HepG2 (cell line): ENCODE data around the gene NUBPL. TPM values are rescaled to one million over a fixed set of nuclear protein-coding genes. Genes with fewer than 3 reads are reported as not detected.

Source experiments
- ATAC-seq: fragments of 200-7000 bp; cut with Tn5 transposase; 3 replicates; pipeline ENCODE4 v1.9.1; 2020; ENCODE audit warnings: mild to moderate bottlenecking, moderate library complexity
- BruUV-seq: library from RNA; stranded (reverse); fragments of 400-500 nt; replicated peaks from 2 replicates; lab custom pipeline; 2021; lab: Mats Ljungman, UMichigan
- CTCF ChIA-PET: fragments of 300-600 bp; formaldehyde crosslinking; extraction: SDS; loops from one replicate; lab custom pipeline; 2021; ENCODE audit warnings: low total read pairs, inconsistent platforms, low intra/inter-chr PET ratio; lab: Yijun Ruan, JAX
- POLR2A ChIA-PET: fragments of 350-600 bp; sonication (Branson Sonifier 250); formaldehyde crosslinking; loops from one replicate; lab custom pipeline; 2020; ENCODE audit warnings: antibody characterized with exemption, inconsistent platforms; lab: Yijun Ruan, JAX
- DNase-seq: peaks from one replicate; pipeline ENCODE4 v3.0.0-alpha.2; 2015; ENCODE audit warnings: low spot score
- FAIRE-seq: peaks from 3 replicates; lab custom pipeline; 2011; peaks lifted over from hg19 to GRCh38; lab: Jason Lieb, UNC
- H2AFZ ChIP-seq: one replicate; pipeline ENCODE4 v1.6.1; 2011; ENCODE audit warnings: low read length, inconsistent platforms
- H3K27ac ChIP-seq: fragments of 300-600 bp; 3 replicates; pipeline ENCODE4 v1.8.0; 2011; ENCODE audit warnings: mixed run types, mild to moderate bottlenecking, mixed read lengths, low read length, inconsistent platforms; ENCODE audit not compliant: insufficient read depth; ENCODE audit errors: extremely low read length
- H3K27me3 ChIP-seq, 2 experiments: fragments of 200-600 bp in 1 of 2; 2 replicates in 1 of 2; 3 replicates in 1 of 2; pipeline versions ENCODE4 v1.6.0 to v1.8.0; 2011; ENCODE audit warnings: low read length in 2 of 2, mild to moderate bottlenecking in 2 of 2, moderate library complexity in 2 of 2, inconsistent platforms in 1 of 2; ENCODE audit not compliant: insufficient read depth in 2 of 2, control insufficient read depth in 1 of 2
- H3K36me3 ChIP-seq, 2 experiments: fragments of 200-600 bp in 1 of 2; replicated peaks in 1 of 2; 2 replicates in 1 of 2; 3 replicates in 1 of 2; pipeline versions ENCODE4 v1.5.1 to v1.8.0; 2011; ENCODE audit warnings: low read length in 2 of 2, inconsistent platforms in 1 of 2; ENCODE audit not compliant: insufficient read depth in 2 of 2, control insufficient read depth in 1 of 2
- H3K4me1 ChIP-seq: 2 replicates; pipeline ENCODE4 v1.5.1; 2012; ENCODE audit warnings: low read length, inconsistent platforms; ENCODE audit not compliant: insufficient read depth
- H3K4me2 ChIP-seq: 2 replicates; pipeline ENCODE4 v1.6.0; 2011; ENCODE audit warnings: low read depth, low read length, inconsistent platforms
- H3K4me3 ChIP-seq, 3 experiments: fragments of 200-600 bp in 1 of 3; sonication (generic), shearing (Covaris generic) in 1 of 3; replicated peaks in 1 of 3; 2 replicates each; pipeline ENCODE4 v1.5.1; 2011 to 2016; ENCODE audit warnings: low read length in 3 of 3, inconsistent platforms in 2 of 3, low read depth in 2 of 3, mild to moderate bottlenecking in 2 of 3, control low read depth in 1 of 3, mixed read lengths in 1 of 3; ENCODE audit not compliant: insufficient read depth in 1 of 3
- H3K79me2 ChIP-seq: one replicate; pipeline ENCODE4 v1.6.1; 2011; ENCODE audit warnings: low read length, inconsistent platforms; ENCODE audit not compliant: insufficient read depth
- H3K9ac ChIP-seq: 2 replicates; pipeline ENCODE4 v1.6.0; 2011; ENCODE audit warnings: mild to moderate bottlenecking, low read depth, low read length, inconsistent platforms; ENCODE audit not compliant: insufficient read depth
- H3K9me3 ChIP-seq: 2 replicates; pipeline ENCODE4 v1.5.1; 2012; ENCODE audit warnings: mild to moderate bottlenecking, low read length
- H4K20me1 ChIP-seq: 2 replicates; pipeline ENCODE4 v1.6.0; 2011; ENCODE audit warnings: inconsistent platforms, mild to moderate bottlenecking, low read length, moderate library complexity; ENCODE audit not compliant: insufficient read depth
- ARNTL ChIP-seq: sonication (generic); formaldehyde crosslinking; IDR thresholded peaks from 2 replicates; pipeline ENCODE4 v1.4.0; 2020; ENCODE audit warnings: mild to moderate bottlenecking, missing genetic modification reagents
- ATM ChIP-seq: fragments of 450-650 bp; IDR thresholded peaks from 2 replicates; pipeline ENCODE4 v1.7.1; 2017; ENCODE audit warnings: mild to moderate bottlenecking, borderline replicate concordance
- DNMT3B ChIP-seq: conservative IDR thresholded peaks from 2 replicates; pipeline ENCODE4 v1.6.1; 2016; ENCODE audit warnings: missing biosample characterization, control low read depth
- FOXP1 ChIP-seq, 2 experiments: fragments of 450-650 bp in 1 of 2; IDR thresholded peaks; 2 replicates each; pipeline ENCODE4 v1.6.1; 2017 to 2018; ENCODE audit warnings: antibody characterized with exemption in 1 of 2
- MTF1 ChIP-seq: sonication (generic); formaldehyde crosslinking; IDR thresholded peaks from 2 replicates; pipeline ENCODE4 v1.5.0; 2020; ENCODE audit warnings: missing genetic modification reagents
- NFKBIZ ChIP-seq: IDR thresholded peaks from 2 replicates; pipeline ENCODE4 v1.6.1; 2018; ENCODE audit warnings: missing genetic modification reagents, missing compliant biosample characterization
- NPAS2 ChIP-seq: sonication (generic); formaldehyde crosslinking; IDR thresholded peaks from 2 replicates; pipeline ENCODE4 v1.8.0; 2022; ENCODE audit warnings: mild to moderate bottlenecking, missing genetic modification reagents, borderline replicate concordance
- PHB2 ChIP-seq: fragments of 450-650 bp; IDR thresholded peaks from 2 replicates; pipeline ENCODE4 v1.6.1; 2018; ENCODE audit not compliant: partially characterized antibody
- SIX4 ChIP-seq: sonication (generic); formaldehyde crosslinking; IDR thresholded peaks from 2 replicates; pipeline ENCODE4 v1.4.0; 2020; ENCODE audit warnings: missing genetic modification reagents
- ZKSCAN5 ChIP-seq: sonication (generic); formaldehyde crosslinking; IDR thresholded peaks from 2 replicates; pipeline ENCODE4 v1.5.1; 2020; ENCODE audit warnings: mild to moderate bottlenecking, missing genetic modification reagents
- ZMYM4 ChIP-seq: sonication (generic); formaldehyde crosslinking; IDR thresholded peaks from 2 replicates; pipeline ENCODE4 v1.8.1; 2023; ENCODE audit warnings: mild to moderate bottlenecking, missing genetic modification reagents
- ZNF451 ChIP-seq: sonication (generic); formaldehyde crosslinking; IDR thresholded peaks from 2 replicates; pipeline ENCODE4 v1.5.0; 2020; ENCODE audit warnings: mild to moderate bottlenecking, missing genetic modification reagents
- ZNF549 ChIP-seq: sonication (generic); formaldehyde crosslinking; IDR thresholded peaks from 2 replicates; pipeline ENCODE4 v1.5.0; 2020; ENCODE audit warnings: missing genetic modification reagents
- ZNF616 ChIP-seq: sonication (generic); formaldehyde crosslinking; IDR thresholded peaks from 2 replicates; pipeline ENCODE4 v1.5.0; 2020; ENCODE audit warnings: low read depth, mild to moderate bottlenecking, missing genetic modification reagents
- ZNF670 ChIP-seq: sonication (generic); formaldehyde crosslinking; IDR thresholded peaks from 2 replicates; pipeline ENCODE4 v1.8.0; 2022; ENCODE audit warnings: mild to moderate bottlenecking, missing genetic modification reagents, borderline replicate concordance
- ZNF75D ChIP-seq: sonication (generic); formaldehyde crosslinking; IDR thresholded peaks from 2 replicates; pipeline ENCODE4 v1.8.1; 2023; ENCODE audit warnings: missing genetic modification reagents, mild to moderate bottlenecking, borderline replicate concordance
- in situ Hi-C: cut with HindIII; loops from 2 replicates; pipeline ENCODE4 v1.10.0; 2017; ENCODE audit warnings: low pct_unique_long_range_greater_than_20kb; ENCODE audit not compliant: extremely low pct_ligation_motif_present
- intact Hi-C: fragments of 100-400 bp; cut with micrococcal nuclease; formaldehyde crosslinking; loops from one replicate; pipeline ENCODE4 v1.10.0; 2022; ENCODE audit not compliant: unreplicated experiment
- polyA plus RNA-seq, 8 experiments: library from polyadenylated mRNA; depleted of rRNA in 3 of 8; stranded (reverse) in 7 of 8; unstranded in 1 of 8; fragments of >200 nt; fragmentation: Illumina TruSeq in 4 of 8; extraction: Trizol in 4 of 8; gene quantifications; 2 replicates each; pipeline versions ENCODE4 v1.2.1 to v1.2.3, GENCODE V29; 2011 to 2016; ENCODE audit warnings: low read depth in 4 of 8, missing spikeins in 1 of 8, mixed read lengths in 1 of 8; ENCODE audit not compliant: insufficient read depth in 1 of 8
- total RNA-seq, 5 experiments: library from RNA; depleted of rRNA; stranded (reverse); fragments of >200 nt; fragmentation: Illumina TruSeq; extraction: Trizol; gene quantifications; 2 replicates each; pipeline ENCODE4 v1.2.3, GENCODE V29; 2016; ENCODE audit warnings: low read depth in 1 of 5
- TF ChIP-seq, protein P1 (sequence below): sonication (generic); formaldehyde crosslinking; conservative IDR thresholded peaks from 2 replicates; pipeline ENCODE4 v1.4.0; 2020; ENCODE audit warnings: missing genetic modification reagents
- TF ChIP-seq, protein P2 (sequence below): IDR thresholded peaks from 2 replicates; pipeline ENCODE4 v1.6.1; 2018; ENCODE audit warnings: missing genetic modification reagents
- TF ChIP-seq, protein P3 (sequence below): sonication (generic); formaldehyde crosslinking; IDR thresholded peaks from 2 replicates; pipeline ENCODE4 v1.8.0; 2022; ENCODE audit warnings: low read depth, missing genetic modification reagents
- TF ChIP-seq, protein P4 (sequence below): fragments of 450-650 bp; IDR thresholded peaks from 2 replicates; pipeline ENCODE4 v1.6.1; 2017
- TF ChIP-seq, protein P5 (sequence below): sonication (generic); formaldehyde crosslinking; IDR thresholded peaks from 2 replicates; pipeline ENCODE4 v1.8.0; 2022; ENCODE audit warnings: missing genetic modification reagents, low read depth, mild to moderate bottlenecking, borderline replicate concordance

Gene NUBPL
- total and polyA plus RNA-seq, 2 of the 13 experiments (the other 11 are each of a cell fraction or from before 2014, with no cell fraction given): 21.3 to 44.1 TPM

DNA sequence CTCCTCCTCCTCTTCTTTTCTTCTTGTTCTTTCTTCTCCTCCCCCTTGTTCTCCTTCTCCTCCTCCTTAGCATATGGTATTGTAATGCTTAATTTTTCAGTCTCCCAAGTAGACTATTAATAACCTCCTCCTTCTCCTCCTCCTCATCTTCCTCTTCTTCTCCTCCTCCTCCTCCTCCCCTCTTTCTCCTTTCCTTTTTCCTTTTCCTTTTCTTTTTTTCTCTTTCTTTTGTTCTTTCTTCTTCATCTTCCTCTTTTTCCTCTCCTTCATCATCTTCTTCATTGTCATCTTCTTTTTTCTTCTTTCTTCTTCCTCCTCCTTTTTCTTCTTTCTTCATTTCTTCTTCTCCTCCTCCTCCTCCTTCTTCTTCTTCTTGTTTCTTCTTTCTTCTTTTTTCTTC is 264.3 kb downstream of the NUBPL start:
- H3K4me2 ChIP-seq: no peak overlapping the region
- no peaks in the 10 kb centered on the region for H3K4me1 ChIP-seq
- 0 out of 5 replicates have a peak, but pooled peaks cover 0 to 4% of the 10 kb centered on the region in 2 experiments for H3K36me3 ChIP-seq
- DNase-seq (no peak), FAIRE-seq (no peak), ATAC-seq (no peak)
- no TSS peak for BruUV-seq
- POLR2A ChIA-PET: no interaction called here
- no peaks in the 10 kb centered on the region for H4K20me1 ChIP-seq
- H3K27me3 ChIP-seq: no peaks in the 10 kb centered on the region
- H2AFZ ChIP-seq: no peak overlapping the region
- H3K79me2 ChIP-seq: no peaks in the 10 kb centered on the region
- intact Hi-C loops (no loop called here), in situ Hi-C loops (no loop called here)
- no peak overlapping the region for H3K27ac ChIP-seq
- no peak overlapping the region for H3K9ac ChIP-seq
- H3K4me3 ChIP-seq: no peak overlapping the region
- CTCF ChIA-PET: no interaction called here
- H3K9me3 ChIP-seq: no peaks in the 10 kb centered on the region
- no peak for TF ChIP-seq NPAS2 (CRISPR knock-in tag)
- no peak for TF ChIP-seq ZNF75D
- TF ChIP-seq ARNTL (CRISPR knock-in tag): no peak
- TF ChIP-seq ZNF451 (CRISPR knock-in tag): no peak
- TF ChIP-seq, protein P1, sequence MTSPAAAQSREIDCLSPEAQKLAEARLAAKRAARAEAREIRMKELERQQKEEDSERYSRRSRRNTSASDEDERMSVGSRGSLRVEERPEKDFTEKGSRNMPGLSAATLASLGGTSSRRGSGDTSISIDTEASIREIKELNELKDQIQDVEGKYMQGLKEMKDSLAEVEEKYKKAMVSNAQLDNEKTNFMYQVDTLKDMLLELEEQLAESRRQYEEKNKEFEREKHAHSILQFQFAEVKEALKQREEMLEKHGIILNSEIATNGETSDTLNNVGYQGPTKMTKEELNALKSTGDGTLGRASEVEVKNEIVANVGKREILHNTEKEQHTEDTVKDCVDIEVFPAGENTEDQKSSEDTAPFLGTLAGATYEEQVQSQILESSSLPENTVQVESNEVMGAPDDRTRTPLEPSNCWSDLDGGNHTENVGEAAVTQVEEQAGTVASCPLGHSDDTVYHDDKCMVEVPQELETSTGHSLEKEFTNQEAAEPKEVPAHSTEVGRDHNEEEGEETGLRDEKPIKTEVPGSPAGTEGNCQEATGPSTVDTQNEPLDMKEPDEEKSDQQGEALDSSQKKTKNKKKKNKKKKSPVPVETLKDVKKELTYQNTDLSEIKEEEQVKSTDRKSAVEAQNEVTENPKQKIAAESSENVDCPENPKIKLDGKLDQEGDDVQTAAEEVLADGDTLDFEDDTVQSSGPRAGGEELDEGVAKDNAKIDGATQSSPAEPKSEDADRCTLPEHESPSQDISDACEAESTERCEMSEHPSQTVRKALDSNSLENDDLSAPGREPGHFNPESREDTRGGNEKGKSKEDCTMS (CRISPR knock-in tag): no peak
- peak; percentile 81 for TF ChIP-seq PHB2
- TF ChIP-seq ZNF549: no peak
- no peak for TF ChIP-seq ZKSCAN5 (CRISPR knock-in tag)
- TF ChIP-seq, protein P2, sequence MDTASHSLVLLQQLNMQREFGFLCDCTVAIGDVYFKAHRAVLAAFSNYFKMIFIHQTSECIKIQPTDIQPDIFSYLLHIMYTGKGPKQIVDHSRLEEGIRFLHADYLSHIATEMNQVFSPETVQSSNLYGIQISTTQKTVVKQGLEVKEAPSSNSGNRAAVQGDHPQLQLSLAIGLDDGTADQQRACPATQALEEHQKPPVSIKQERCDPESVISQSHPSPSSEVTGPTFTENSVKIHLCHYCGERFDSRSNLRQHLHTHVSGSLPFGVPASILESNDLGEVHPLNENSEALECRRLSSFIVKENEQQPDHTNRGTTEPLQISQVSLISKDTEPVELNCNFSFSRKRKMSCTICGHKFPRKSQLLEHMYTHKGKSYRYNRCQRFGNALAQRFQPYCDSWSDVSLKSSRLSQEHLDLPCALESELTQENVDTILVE (CRISPR knock-in tag): no peak
- TF ChIP-seq ZNF616: no peak
- no peak for TF ChIP-seq ATM
- TF ChIP-seq ZMYM4 (CRISPR knock-in tag): no peak
- TF ChIP-seq, protein P3, sequence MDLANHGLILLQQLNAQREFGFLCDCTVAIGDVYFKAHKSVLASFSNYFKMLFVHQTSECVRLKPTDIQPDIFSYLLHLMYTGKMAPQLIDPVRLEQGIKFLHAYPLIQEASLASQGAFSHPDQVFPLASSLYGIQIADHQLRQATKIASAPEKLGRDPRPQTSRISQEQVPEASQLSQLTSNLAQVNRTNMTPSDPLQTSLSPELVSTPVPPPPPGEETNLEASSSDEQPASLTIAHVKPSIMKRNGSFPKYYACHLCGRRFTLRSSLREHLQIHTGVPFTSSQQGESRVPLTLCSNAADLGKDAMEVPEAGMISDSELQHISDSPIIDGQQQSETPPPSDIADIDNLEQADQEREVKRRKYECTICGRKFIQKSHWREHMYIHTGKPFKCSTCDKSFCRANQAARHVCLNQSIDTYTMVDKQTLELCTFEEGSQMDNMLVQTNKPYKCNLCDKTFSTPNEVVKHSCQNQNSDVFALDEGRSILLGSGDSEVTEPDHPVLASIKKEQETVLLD: no peak
- TF ChIP-seq MTF1: no peak
- TF ChIP-seq, protein P4, sequence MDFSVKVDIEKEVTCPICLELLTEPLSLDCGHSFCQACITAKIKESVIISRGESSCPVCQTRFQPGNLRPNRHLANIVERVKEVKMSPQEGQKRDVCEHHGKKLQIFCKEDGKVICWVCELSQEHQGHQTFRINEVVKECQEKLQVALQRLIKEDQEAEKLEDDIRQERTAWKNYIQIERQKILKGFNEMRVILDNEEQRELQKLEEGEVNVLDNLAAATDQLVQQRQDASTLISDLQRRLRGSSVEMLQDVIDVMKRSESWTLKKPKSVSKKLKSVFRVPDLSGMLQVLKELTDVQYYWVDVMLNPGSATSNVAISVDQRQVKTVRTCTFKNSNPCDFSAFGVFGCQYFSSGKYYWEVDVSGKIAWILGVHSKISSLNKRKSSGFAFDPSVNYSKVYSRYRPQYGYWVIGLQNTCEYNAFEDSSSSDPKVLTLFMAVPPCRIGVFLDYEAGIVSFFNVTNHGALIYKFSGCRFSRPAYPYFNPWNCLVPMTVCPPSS: peak; percentile 66; the same call in 1 of the 2 replicates
- no peak for TF ChIP-seq ZNF670
- TF ChIP-seq, protein P5, sequence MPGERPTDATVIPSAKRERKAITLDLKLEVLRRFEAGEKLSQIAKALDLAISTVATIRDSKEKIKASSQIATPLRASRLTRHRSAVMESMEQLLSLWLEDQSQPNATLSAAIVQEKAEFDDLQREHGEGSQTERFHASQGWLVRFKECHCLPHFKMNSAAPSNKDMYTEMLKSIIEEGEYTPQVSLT: no peak
- TF ChIP-seq FOXP1 (IDR thresholded peaks at IDR 0.05): no peak
- no peak for TF ChIP-seq FOXP1 (CRISPR knock-in tag; IDR thresholded peaks at IDR 0.05)
- no peak for TF ChIP-seq DNMT3B (CRISPR knock-in tag)
- no peak for TF ChIP-seq SIX4
- TF ChIP-seq NFKBIZ (CRISPR knock-in tag): no peak
